ENCODE data around the gene PLXNA4.

PLXNA4 gene

GRCh38 chr7:132361146-132361545 is 215.1 kb downstream of the PLXNA4 start:
- no peak for DNase-seq (ENCODE audit: low read depth, low spot score)

GRCh38 chr7:132359743-132360142 is 216.5 kb downstream of the PLXNA4 start:
- DNase-seq (ENCODE audit: low read depth, low spot score): no peak

- no peak for DNase-seq (ENCODE audit: low read depth, low spot score)
Observed at GRCh38 chr7:132355048-132355447, 221.2 kb downstream of the PLXNA4 start.

GRCh38 chr7:132354527-132354926 is 221.7 kb downstream of the PLXNA4 start:
- no peak for DNase-seq (ENCODE audit: low read depth, low spot score)

- DNase-seq (ENCODE audit: low read depth, low spot score): no peak
Observed at GRCh38 chr7:132353936-132354335, 222.3 kb downstream of the PLXNA4 start.

GRCh38 chr7:132352800-132353199 is 223.5 kb downstream of the PLXNA4 start:
- DNase-seq (ENCODE audit: low read depth, low spot score): no peak

GRCh38 chr7:132351954-132352499 is 224.2 kb downstream of the PLXNA4 start:
- no peak for DNase-seq (ENCODE audit: low read depth, low spot score)

GRCh38 chr7:132350741-132351140 is 225.5 kb downstream of the PLXNA4 start:
- DNase-seq (ENCODE audit: low read depth, low spot score): no peak

GRCh38 chr7:132349075-132349474 is 227.2 kb downstream of the PLXNA4 start:
- DNase-seq (ENCODE audit: low read depth, low spot score): no peak

GRCh38 chr7:132348341-132348740 is 227.9 kb downstream of the PLXNA4 start:
- DNase-seq (ENCODE audit: low read depth, low spot score): no peak

- DNase-seq (ENCODE audit: low read depth, low spot score): no peak
Observed at GRCh38 chr7:132347858-132348257, 228.4 kb downstream of the PLXNA4 start.

- DNase-seq (ENCODE audit: low read depth, low spot score): no peak
Observed at GRCh38 chr7:132347123-132347522, 229.1 kb downstream of the PLXNA4 start.

GRCh38 chr7:132345543-132346129 is 230.6 kb downstream of the PLXNA4 start:
- no peak for DNase-seq (ENCODE audit: low read depth, low spot score)

GRCh38 chr7:132345030-132345429 is 231.2 kb downstream of the PLXNA4 start:
- no peak for DNase-seq (ENCODE audit: low read depth, low spot score)

GRCh38 chr7:132343199-132343598 is 233.1 kb downstream of the PLXNA4 start:
- DNase-seq (ENCODE audit: low read depth, low spot score): no peak

GRCh38 chr7:132337450-132338080 is 238.7 kb downstream of the PLXNA4 start:
- DNase-seq (ENCODE audit: low read depth, low spot score): no peak

GRCh38 chr7:132336797-132337196 is 239.5 kb downstream of the PLXNA4 start:
- DNase-seq (ENCODE audit: low read depth, low spot score): no peak

- no peak for DNase-seq (ENCODE audit: low read depth, low spot score)
Observed at GRCh38 chr7:132333301-132333700, 243.0 kb downstream of the PLXNA4 start.

- DNase-seq (ENCODE audit: low read depth, low spot score): no peak
Observed at GRCh38 chr7:132328760-132329159, 247.5 kb downstream of the PLXNA4 start.

- DNase-seq (ENCODE audit: low read depth, low spot score): no peak
Observed at GRCh38 chr7:132328047-132328620, 248.1 kb downstream of the PLXNA4 start.

GRCh38 chr7:132326878-132327589 is 249.2 kb downstream of the PLXNA4 start:
- DNase-seq (ENCODE audit: low read depth, low spot score): no peak

GRCh38 chr7:132322970-132323369 is 253.3 kb downstream of the PLXNA4 start:
- DNase-seq (ENCODE audit: low read depth, low spot score): no peak

Measured in iPS DF 19.7 (cell line).